Fibroblast of lung (primary cell): ENCODE data around the gene GOLGA8R. TPM values are rescaled to one million over a fixed set of nuclear protein-coding genes. Genes with fewer than 3 reads are reported as not detected.
"Not testable (repeated sequence)": the region's sequence is repeated elsewhere in the genome, so short reads cannot be mapped to it uniquely, and the experiment has no call there.

ENCODE experiments used
- DNase-seq, 2 donors: peaks; one replicate each; pipeline versions ENCODE4 v3.0.0 to v3.0.0-alpha.2; 2010; ENCODE audit warnings: low read depth in 2 of 2
- H2AFZ ChIP-seq: 2 replicates; pipeline ENCODE4 v1.5.1; 2012; ENCODE audit warnings: low read length, control low read depth, inconsistent platforms
- H3K27ac ChIP-seq: 2 replicates; pipeline ENCODE4 v1.5.1; 2011; ENCODE audit warnings: low read length, control low read depth; ENCODE audit not compliant: insufficient read depth
- H3K27me3 ChIP-seq: 2 replicates; pipeline ENCODE4 v1.5.1; 2011; ENCODE audit warnings: mild to moderate bottlenecking, low read length; ENCODE audit not compliant: control insufficient read depth, insufficient read depth
- H3K36me3 ChIP-seq: 2 replicates; pipeline ENCODE4 v1.5.1; 2011; ENCODE audit warnings: low read length; ENCODE audit not compliant: control insufficient read depth, insufficient read depth
- H3K4me1 ChIP-seq: 2 replicates; pipeline ENCODE4 v1.5.1; 2011; ENCODE audit warnings: low read length; ENCODE audit not compliant: control insufficient read depth, insufficient read depth; ENCODE audit errors: extremely low read depth
- H3K4me2 ChIP-seq: 2 replicates; pipeline ENCODE4 v1.5.1; 2011; ENCODE audit warnings: low read length, control low read depth; ENCODE audit not compliant: insufficient read depth; ENCODE audit errors: extremely low read depth
- H3K4me3 ChIP-seq, 4 experiments: fragments of 200-600 bp in 1 of 4; sonication (generic) in 1 of 4; replicated peaks in 1 of 4; 2 replicates each; pipeline ENCODE4 v1.5.1; 2011 to 2016; ENCODE audit warnings: low read length in 4 of 4, low read depth in 3 of 4, mild to moderate bottlenecking in 3 of 4, control low read depth in 2 of 4, inconsistent platforms in 1 of 4, mixed read lengths in 1 of 4; ENCODE audit not compliant: insufficient read depth in 1 of 4; ENCODE audit errors: control extremely low read depth in 1 of 4
- H3K79me2 ChIP-seq: 2 replicates; pipeline ENCODE4 v1.5.1; 2012; ENCODE audit warnings: mild to moderate bottlenecking, low read length, inconsistent platforms; ENCODE audit not compliant: control insufficient read depth, insufficient read depth
- H3K9ac ChIP-seq: 2 replicates; pipeline ENCODE4 v1.5.1; 2011; ENCODE audit warnings: mild to moderate bottlenecking, low read length, control low read depth; ENCODE audit not compliant: insufficient read depth
- H3K9me3 ChIP-seq: 2 replicates; pipeline ENCODE4 v1.5.1; 2012; ENCODE audit warnings: low read depth, low read length; ENCODE audit not compliant: control insufficient read depth, insufficient read depth
- H4K20me1 ChIP-seq: 2 replicates; pipeline ENCODE4 v1.5.1; 2011; ENCODE audit warnings: low read length; ENCODE audit not compliant: control insufficient read depth, insufficient read depth; ENCODE audit errors: extremely low read depth
- polyA plus RNA-seq, 2 donors: library from polyadenylated mRNA; depleted of rRNA in 1 of 2; stranded (reverse) in 1 of 2; unstranded in 1 of 2; fragments of >200 nt; gene quantifications; 2 replicates each; pipeline ENCODE4 v1.2.1, GENCODE V29; 2011 to 2012; ENCODE audit warnings: missing spikeins in 1 of 2
- total RNA-seq: library from RNA; depleted of rRNA; stranded (reverse); fragments of >200 nt; gene quantifications from 2 replicates; pipeline ENCODE4 v1.2.1, GENCODE V29; 2014

GOLGA8R gene
- total and polyA plus RNA-seq, 2 donors (not counting 1 experiment from before 2014, with no cell fraction given), result 0.65 to 1.3 TPM

GRCh38 chr15:30377082-30377413, 37.0 kb downstream of the GOLGA8R start:
- not testable (repeated sequence) for H3K4me3 ChIP-seq, H3K9me3 ChIP-seq, DNase-seq, H4K20me1 ChIP-seq, H3K79me2 ChIP-seq, H3K27me3 ChIP-seq, H3K9ac ChIP-seq, H3K36me3 ChIP-seq, H3K4me2 ChIP-seq, H3K4me1 ChIP-seq, H3K27ac ChIP-seq, H2AFZ ChIP-seq

- not testable (repeated sequence) for H3K4me3 ChIP-seq, DNase-seq, H3K4me2 ChIP-seq, H3K79me2 ChIP-seq, H3K36me3 ChIP-seq, H3K27ac ChIP-seq, H3K4me1 ChIP-seq, H3K27me3 ChIP-seq, H3K9ac ChIP-seq, H4K20me1 ChIP-seq, H3K9me3 ChIP-seq, H2AFZ ChIP-seq
Measured at GRCh38 chr15:30376375-30377081, 37.5 kb downstream of the GOLGA8R start.

- peak in 1 of 2 donors; percentile 1 for DNase-seq
- not testable (repeated sequence) for H3K9ac ChIP-seq, H3K4me2 ChIP-seq, H3K27ac ChIP-seq, H3K36me3 ChIP-seq, H2AFZ ChIP-seq, H3K9me3 ChIP-seq, H3K4me3 ChIP-seq, H3K4me1 ChIP-seq, H4K20me1 ChIP-seq, H3K79me2 ChIP-seq, H3K27me3 ChIP-seq
Measured at GRCh38 chr15:30375872-30376271, 38.2 kb downstream of the GOLGA8R start.

- not testable (repeated sequence) for H3K9me3 ChIP-seq, H3K27ac ChIP-seq, H3K4me2 ChIP-seq, H3K9ac ChIP-seq, H3K4me1 ChIP-seq, H3K4me3 ChIP-seq, DNase-seq, H3K79me2 ChIP-seq, H3K36me3 ChIP-seq, H4K20me1 ChIP-seq, H3K27me3 ChIP-seq, H2AFZ ChIP-seq
Measured at GRCh38 chr15:30374862-30375261, 39.2 kb downstream of the GOLGA8R start.

GRCh38 chr15:30368271-30368670, 45.8 kb downstream of the GOLGA8R start:
- not testable (repeated sequence) for H3K4me1 ChIP-seq, H3K79me2 ChIP-seq, H3K36me3 ChIP-seq, DNase-seq, H3K27me3 ChIP-seq, H4K20me1 ChIP-seq, H3K27ac ChIP-seq, H3K9ac ChIP-seq, H3K4me2 ChIP-seq, H2AFZ ChIP-seq, H3K4me3 ChIP-seq, H3K9me3 ChIP-seq

GRCh38 chr15:30367246-30367645, 46.8 kb downstream of the GOLGA8R start:
- not testable (repeated sequence) for H3K4me3 ChIP-seq, H2AFZ ChIP-seq, H3K9me3 ChIP-seq, H3K27ac ChIP-seq, H3K9ac ChIP-seq, DNase-seq, H3K4me2 ChIP-seq, H4K20me1 ChIP-seq, H3K79me2 ChIP-seq, H3K27me3 ChIP-seq, H3K36me3 ChIP-seq, H3K4me1 ChIP-seq

- not testable (repeated sequence) for H3K79me2 ChIP-seq, H3K36me3 ChIP-seq, H3K27me3 ChIP-seq, DNase-seq, H3K9ac ChIP-seq, H3K4me2 ChIP-seq, H3K4me3 ChIP-seq, H3K9me3 ChIP-seq, H3K4me1 ChIP-seq, H4K20me1 ChIP-seq, H3K27ac ChIP-seq, H2AFZ ChIP-seq
Measured at GRCh38 chr15:30361404-30361803, 52.7 kb downstream of the GOLGA8R start.
